Kidney (tissue), 14 donors: ENCODE measurements around the gene ECHS1. TPM values are rescaled to one million over a fixed set of nuclear protein-coding genes. Genes with fewer than 3 reads are reported as not detected.

Experiments
- DNase-seq, 5 donors: peaks; one replicate each; pipeline ENCODE4 v3.0.0-alpha.2; 2013 to 2020
- FAIRE-seq: peaks from 2 replicates; lab custom pipeline; 2012; peaks lifted over from hg19 to GRCh38; lab: Jason Lieb, UNC
- H3K27ac ChIP-seq, 2 donors: one replicate each; pipeline ENCODE4 v1.7.0; 2013; ENCODE audit warnings: low read depth in 2 of 2, low read length in 2 of 2, inconsistent platforms in 1 of 2
- H3K27me3 ChIP-seq: one replicate; pipeline ENCODE4 v1.7.1; 2013; ENCODE audit warnings: low read length, inconsistent platforms; ENCODE audit not compliant: control insufficient read depth, insufficient read depth
- H3K36me3 ChIP-seq, 3 donors: one replicate each; pipeline versions ENCODE4 v1.7.0 to v1.7.1; 2013; ENCODE audit warnings: low read length in 3 of 3, control low read depth in 1 of 3, inconsistent platforms in 1 of 3; ENCODE audit not compliant: insufficient read depth in 3 of 3, control insufficient read depth in 2 of 3
- H3K4me1 ChIP-seq, 3 donors: one replicate each; pipeline versions ENCODE4 v1.7.0 to v1.7.1; 2013; ENCODE audit warnings: low read length in 3 of 3, inconsistent platforms in 1 of 3, low read depth in 1 of 3; ENCODE audit not compliant: control insufficient read depth in 2 of 3, insufficient read depth in 2 of 3
- H3K4me3 ChIP-seq, 3 donors: one replicate each; pipeline versions ENCODE4 v1.7.0 to v1.8.1; 2013; ENCODE audit warnings: low read length in 3 of 3, control low read depth in 1 of 3, inconsistent platforms in 1 of 3
- H3K9ac ChIP-seq, 3 donors: one replicate each; pipeline versions ENCODE4 v1.7.0 to v1.7.1; 2013; ENCODE audit warnings: low read length in 3 of 3, control low read depth in 1 of 3, inconsistent platforms in 1 of 3
- H3K9me3 ChIP-seq, 3 donors: one replicate each; pipeline versions ENCODE4 v1.7.0 to v1.7.1; 2013; ENCODE audit warnings: low read length in 3 of 3, control low read depth in 1 of 3, inconsistent platforms in 1 of 3; ENCODE audit not compliant: control insufficient read depth in 2 of 3, insufficient read depth in 1 of 3
- intact Hi-C: fragments of 100-400 bp; cut with DNase I; formaldehyde crosslinking; loops from one replicate; pipeline ENCODE4 v1.11.1; 2022
- polyA plus RNA-seq: library from polyadenylated mRNA; stranded (reverse); fragments of 350-450 nt; fragmentation: Illumina TruSeq; extraction: RNeasy Lipid Tissue Mini Kit (QIAGEN cat#74804); gene quantifications from one replicate; pipeline ENCODE4 v1.2.3, GENCODE V29; 2014; ENCODE audit warnings: low read depth, low replicate concordance; ENCODE audit not compliant: insufficient read depth
- total RNA-seq: library from RNA; stranded (reverse); fragmentation: NEBNext Ultra II Directional; extraction: Animal tissue kit (Norgen Biotek cat#: 25700); gene quantifications from one replicate; pipeline ENCODE4 v1.2.1, GENCODE V29; 2021
- TF ChIP-seq, protein P1 (sequence below): IDR thresholded peaks from 3 replicates; pipeline ENCODE4 v1.5.1; 2012; ENCODE audit warnings: mild to moderate bottlenecking, moderate library complexity, borderline replicate concordance; ENCODE audit not compliant: insufficient read depth; ENCODE audit errors: extremely low read depth
- donor health status: control.
- donor health status: control.
- donor health status: control.
- donor health status: control.
- donor health status: control.
- donor health status: DM: yes; HTN: yes; CAD: no.
- donor health status: Normal renal cell carcinoma (clear cell type).

ECHS1 gene
- total and polyA plus RNA-seq, 2 donors from 2014 or later = 85.6 to 599 TPM

DNA sequence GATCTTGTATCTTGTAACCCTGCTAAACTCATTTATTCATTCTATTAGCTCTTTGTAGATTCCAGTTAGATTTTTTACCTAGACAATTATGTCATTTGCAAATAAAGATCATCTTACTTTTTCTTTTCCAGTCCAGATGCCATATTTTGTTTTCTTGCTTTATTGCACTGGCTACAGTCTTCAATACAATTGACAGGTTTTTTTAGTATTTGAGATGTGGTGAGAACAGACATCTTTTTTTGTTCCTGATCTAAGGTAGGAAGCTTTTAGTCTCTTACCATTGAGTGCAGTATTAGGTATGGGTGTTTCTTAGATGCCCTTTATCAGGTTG is 39.2 kb upstream of the ECHS1 start:
- Histone ChIP-seq H3K9me3 (peaks cover 4 to 12% (median 6%) of the 10 kb centered on the region in 3 donors), H3K9ac (no peak overlapping the region), H3K27ac (no peak overlapping the region), H3K4me1 (no peaks in the 10 kb centered on the region), H3K27me3 (no peaks in the 10 kb centered on the region), H3K36me3 (peaks cover 0 to 14% (median 12%) of the 10 kb centered on the region in 3 donors), H3K4me3 (no peak overlapping the region)
- intact Hi-C loops = no loop called here
- TF ChIP-seq, protein P1, sequence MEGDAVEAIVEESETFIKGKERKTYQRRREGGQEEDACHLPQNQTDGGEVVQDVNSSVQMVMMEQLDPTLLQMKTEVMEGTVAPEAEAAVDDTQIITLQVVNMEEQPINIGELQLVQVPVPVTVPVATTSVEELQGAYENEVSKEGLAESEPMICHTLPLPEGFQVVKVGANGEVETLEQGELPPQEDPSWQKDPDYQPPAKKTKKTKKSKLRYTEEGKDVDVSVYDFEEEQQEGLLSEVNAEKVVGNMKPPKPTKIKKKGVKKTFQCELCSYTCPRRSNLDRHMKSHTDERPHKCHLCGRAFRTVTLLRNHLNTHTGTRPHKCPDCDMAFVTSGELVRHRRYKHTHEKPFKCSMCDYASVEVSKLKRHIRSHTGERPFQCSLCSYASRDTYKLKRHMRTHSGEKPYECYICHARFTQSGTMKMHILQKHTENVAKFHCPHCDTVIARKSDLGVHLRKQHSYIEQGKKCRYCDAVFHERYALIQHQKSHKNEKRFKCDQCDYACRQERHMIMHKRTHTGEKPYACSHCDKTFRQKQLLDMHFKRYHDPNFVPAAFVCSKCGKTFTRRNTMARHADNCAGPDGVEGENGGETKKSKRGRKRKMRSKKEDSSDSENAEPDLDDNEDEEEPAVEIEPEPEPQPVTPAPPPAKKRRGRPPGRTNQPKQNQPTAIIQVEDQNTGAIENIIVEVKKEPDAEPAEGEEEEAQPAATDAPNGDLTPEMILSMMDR = no peak
- no peak for DNase-seq
- no peak for FAIRE-seq

DNA sequence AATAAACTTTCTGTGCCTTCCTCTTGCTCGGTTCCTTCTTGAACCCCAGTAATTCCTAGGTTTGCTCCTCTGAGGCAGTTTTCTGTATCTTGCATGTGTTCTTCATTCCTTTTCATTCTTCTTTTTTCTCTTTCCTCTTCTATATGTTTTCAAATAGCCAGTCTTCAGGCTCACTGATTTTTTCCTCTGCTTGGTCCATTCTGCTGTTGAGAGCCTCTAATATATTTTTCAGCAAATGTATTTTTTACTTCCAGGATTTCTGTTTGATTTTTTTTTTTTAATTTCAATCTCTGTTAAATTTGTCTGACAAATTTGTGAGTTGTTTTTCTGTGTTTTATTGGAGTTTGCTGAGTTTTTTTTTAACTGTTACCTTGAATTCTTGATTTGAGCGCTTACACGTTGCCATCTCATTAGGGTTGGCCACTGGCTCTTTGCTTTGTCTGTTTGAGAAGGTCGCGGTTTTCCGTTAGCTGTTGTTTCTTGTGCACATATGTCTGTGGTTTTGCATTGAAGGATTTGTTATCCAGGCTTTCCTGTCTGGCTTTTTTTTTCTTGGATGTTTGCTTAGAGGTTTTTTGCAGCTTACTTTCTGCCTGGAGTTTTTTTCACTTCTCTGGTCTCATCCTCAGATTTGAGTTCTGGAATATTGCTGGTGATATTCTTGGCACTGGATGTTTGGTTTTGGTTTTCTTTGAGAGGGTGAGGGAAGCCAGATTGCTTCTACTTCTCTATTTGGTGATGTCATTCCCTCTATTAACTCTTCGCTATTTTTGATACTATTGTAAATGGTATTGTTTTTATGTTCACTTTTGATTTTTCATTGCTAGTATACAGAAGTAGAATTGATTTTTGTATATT is 38.6 kb upstream of the ECHS1 start:
- peaks cover 0 to 18% (median 15%) of the 10 kb centered on the region in 3 donors for H3K36me3 ChIP-seq

DNA sequence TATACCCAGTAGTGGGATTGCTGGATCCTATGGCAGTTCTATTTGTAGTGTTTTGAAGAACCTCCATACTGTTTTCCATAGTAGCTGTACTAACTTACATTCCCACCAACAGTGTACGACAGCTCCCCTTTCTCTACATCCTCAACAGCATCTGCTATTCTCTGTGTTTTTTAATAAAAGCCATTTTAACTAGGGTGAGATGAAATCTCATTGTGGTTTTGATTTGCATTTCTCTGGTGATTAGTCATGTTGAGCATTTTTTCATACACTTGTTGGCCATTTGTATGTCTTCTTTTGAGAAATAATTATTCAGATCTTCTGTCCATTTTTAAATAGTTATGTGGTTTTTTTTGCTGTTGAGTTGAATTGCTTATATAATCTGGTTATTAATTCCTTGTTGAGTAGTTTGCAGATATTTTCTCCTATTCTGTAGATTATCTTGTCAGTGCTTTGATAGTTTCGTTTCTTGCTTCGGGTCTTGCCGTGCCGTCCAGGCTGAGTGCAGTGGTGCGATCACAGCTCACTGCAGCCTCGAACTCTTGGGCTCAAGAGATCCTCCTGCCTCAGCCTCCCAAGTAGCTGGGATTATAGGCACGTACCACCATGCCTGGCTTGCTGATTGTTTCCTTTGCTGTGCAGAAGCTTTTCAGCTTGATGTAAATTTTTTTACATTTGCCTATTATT is 32.8 kb upstream of the ECHS1 start:
- Histone ChIP-seq H3K27ac (no peak overlapping the region), H3K27me3 (no peaks in the 10 kb centered on the region), H3K4me1 (no peaks in the 10 kb centered on the region), H3K4me3 (no peak overlapping the region), H3K9me3 (peaks cover 0 to 4% (median 0%) of the 10 kb centered on the region in 3 donors), H3K9ac (no peak overlapping the region), H3K36me3 (peaks cover 12 to 22% (median 21%) of the 10 kb centered on the region in 3 donors)
- DNase-seq (no peak), FAIRE-seq (no peak)
- intact Hi-C loops = no loop called here
- TF ChIP-seq, protein P1 = no peak

More for the DNA sequence above, 38.6 kb upstream of the ECHS1 start:
- Histone ChIP-seq H3K9me3 (peaks cover 4 to 12% (median 6%) of the 10 kb centered on the region in 3 donors), H3K27ac (no peak overlapping the region), H3K4me3 (no peak overlapping the region), H3K4me1 (no peaks in the 10 kb centered on the region), H3K27me3 (no peaks in the 10 kb centered on the region), H3K9ac (no peak overlapping the region)
- FAIRE-seq (no peak), DNase-seq (no peak)
- intact Hi-C loops = no loop called here
- TF ChIP-seq, protein P1 = no peak
